Stimulated activated CD4-positive, alpha-beta T cell treated with anti-CD3 and anti-CD28 coated beads, Interleukin-1b, Interleukin-23, amount 100 ng/mL, for 48 hours (primary cell): ENCODE data around the gene ARL8A.
"Not testable (repeated sequence)": the region's sequence is repeated elsewhere in the genome, so short reads cannot be mapped to it uniquely, and the experiment has no call there.

Experiments
- DNase-seq: peaks from one replicate; pipeline ENCODE4 v3.0.0-alpha.2; 2020

The ARL8A gene

GRCh38 chr1:202172015-202172355, 27.4 kb upstream of the ARL8A start:
- no peak for DNase-seq

DNA sequence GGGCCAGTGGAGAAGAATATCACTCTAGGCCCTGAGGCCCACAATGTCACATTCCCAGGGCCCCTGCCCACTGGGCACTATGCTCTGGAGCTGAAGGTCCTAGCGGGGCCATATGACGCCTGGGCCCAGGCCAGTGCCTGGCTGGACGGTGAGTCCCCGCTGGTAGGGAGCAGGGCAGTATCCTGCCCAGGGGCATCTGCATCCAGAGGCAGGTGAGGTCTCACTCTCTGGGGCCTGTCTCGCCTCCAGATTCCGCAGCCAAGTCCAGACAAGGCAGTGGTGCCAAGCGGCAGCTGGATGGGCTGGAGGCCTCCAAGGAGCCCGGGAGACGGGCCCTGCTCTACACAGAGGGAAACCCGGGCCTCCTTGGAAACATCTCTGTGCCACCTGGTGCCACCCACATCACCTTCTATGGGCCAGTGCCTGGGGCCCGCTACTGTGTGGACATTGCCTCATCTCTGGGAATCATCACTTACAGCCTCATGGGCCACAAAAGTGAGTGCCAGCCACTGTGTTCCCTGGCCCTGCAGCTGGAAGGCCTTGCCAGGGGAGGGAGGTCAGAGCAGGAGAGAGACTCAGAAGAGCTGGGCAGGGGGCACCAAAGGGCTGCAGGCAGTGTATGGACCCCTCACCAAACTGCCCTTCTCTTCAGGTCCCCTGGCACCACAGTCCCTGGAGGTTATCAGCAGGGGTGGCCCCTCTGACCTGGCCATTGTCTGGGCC, 26.9 kb upstream of the ARL8A start:
- no peak for DNase-seq

- DNase-seq: no peak
Observed at GRCh38 chr1:202170726-202171125, 26.2 kb upstream of the ARL8A start.

DNA sequence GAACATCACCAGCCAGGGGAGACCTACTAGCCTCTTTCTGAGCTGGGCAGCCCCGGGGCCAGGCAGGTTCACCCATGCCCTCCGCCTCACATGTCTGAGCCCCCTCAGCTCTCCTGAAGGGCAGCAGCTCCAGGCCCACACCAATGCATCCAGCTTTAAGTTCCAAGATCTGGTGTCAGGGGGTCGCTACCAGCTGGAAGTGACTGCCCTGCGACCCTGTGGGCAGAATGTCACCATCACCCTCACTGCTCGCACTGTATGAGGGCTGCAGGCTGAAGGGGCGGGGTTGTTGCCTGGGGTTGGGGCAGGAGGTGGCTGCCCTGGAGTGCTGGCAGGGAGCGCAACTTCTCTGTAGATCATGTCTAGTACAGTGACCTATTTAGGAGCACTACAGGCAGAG, 24.3 kb upstream of the ARL8A start:
- DNase-seq: no peak

- no peak for DNase-seq
Observed at GRCh38 chr1:202167708-202168415, 23.3 kb upstream of the ARL8A start.

GRCh38 chr1:202167054-202167453, 22.5 kb upstream of the ARL8A start:
- not testable (repeated sequence) for DNase-seq

GRCh38 chr1:202165942-202166843, 21.7 kb upstream of the ARL8A start:
- DNase-seq: no peak

GRCh38 chr1:202165267-202165941, 20.9 kb upstream of the ARL8A start:
- peak; percentile 58 for DNase-seq

DNA sequence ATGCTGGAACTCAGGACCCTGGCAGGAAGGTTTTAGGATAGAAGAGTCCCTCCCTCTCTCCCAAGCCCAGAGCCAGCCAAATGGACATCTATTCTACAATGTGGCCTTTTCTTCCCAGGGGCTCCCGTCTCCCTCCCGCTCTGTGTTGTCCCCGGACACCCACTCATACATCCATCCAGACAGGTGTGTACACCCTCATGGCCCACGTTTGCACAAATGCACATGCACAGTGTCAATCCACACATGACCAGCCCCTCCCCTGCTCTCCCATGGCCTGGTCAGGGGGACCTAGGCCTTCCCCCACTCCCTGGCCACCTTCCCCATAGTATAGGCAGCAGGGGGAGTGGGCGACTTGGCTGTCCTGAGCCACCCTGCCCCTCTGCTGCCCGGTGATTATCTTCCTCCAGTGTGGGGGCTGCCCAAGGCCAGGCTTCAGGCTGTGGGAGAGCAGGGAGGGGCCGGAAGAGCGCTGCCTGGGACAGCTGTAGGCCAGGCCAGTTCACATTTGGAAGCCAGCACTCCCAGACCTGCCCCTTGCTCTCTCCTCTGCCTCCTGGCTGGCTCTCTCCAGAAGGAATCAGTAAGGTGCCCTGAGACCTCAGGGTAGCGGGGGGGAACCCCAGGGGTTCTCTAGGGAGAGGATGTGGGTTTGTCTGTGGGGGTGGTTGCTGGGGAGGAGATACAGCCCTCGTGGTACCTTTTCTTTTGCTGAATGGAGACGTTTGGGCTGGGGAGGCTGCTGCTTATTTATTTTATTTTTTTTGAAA, 19.9 kb upstream of the ARL8A start:
- DNase-seq: peak; percentile 71

GRCh38 chr1:202163281-202164270, 19.0 kb upstream of the ARL8A start:
- DNase-seq: no peak

DNA sequence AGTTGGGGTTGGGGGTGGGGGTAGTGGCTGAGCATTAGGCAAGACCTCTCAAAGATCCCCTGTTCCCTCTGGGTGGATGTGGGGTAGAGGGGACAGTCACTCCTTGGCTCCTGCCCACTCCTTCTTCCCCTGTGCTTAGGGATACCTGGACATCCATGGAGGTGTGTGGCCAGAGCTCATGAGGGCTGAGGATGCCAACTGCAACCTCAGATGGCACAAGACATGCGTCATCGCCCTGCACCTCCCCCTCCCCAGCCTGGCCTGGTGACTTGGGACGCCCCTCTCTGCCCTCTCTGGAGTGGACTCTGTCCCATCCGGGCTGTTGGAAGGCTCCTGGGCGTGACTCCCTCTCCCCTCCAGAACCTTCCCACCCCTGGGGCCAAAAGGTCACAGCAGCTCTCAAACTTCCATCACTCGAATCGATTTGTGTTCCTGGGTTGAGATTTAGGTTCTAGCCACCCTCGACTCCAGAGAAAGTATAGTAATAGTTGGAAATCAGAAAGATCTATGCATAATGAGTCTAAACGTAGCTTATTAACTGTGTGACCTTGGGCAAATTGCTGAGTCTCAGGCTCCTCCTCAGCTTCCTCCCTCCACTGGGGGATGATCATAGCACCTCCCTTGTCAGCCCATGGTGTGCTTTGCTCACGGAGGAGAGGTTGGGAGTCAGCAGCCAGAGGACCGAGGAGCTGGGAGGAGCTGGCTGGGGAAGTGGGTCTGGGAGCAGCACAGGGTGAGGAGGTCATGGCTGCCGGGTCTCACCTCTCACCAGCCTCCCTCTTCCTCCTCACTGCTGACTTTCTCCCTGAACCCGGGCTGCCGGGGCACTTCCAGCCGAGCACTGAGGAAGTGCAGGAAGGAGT, 18.1 kb upstream of the ARL8A start:
- no peak for DNase-seq

GRCh38 chr1:202162047-202162417, 17.5 kb upstream of the ARL8A start:
- peak; percentile 64 for DNase-seq

DNA sequence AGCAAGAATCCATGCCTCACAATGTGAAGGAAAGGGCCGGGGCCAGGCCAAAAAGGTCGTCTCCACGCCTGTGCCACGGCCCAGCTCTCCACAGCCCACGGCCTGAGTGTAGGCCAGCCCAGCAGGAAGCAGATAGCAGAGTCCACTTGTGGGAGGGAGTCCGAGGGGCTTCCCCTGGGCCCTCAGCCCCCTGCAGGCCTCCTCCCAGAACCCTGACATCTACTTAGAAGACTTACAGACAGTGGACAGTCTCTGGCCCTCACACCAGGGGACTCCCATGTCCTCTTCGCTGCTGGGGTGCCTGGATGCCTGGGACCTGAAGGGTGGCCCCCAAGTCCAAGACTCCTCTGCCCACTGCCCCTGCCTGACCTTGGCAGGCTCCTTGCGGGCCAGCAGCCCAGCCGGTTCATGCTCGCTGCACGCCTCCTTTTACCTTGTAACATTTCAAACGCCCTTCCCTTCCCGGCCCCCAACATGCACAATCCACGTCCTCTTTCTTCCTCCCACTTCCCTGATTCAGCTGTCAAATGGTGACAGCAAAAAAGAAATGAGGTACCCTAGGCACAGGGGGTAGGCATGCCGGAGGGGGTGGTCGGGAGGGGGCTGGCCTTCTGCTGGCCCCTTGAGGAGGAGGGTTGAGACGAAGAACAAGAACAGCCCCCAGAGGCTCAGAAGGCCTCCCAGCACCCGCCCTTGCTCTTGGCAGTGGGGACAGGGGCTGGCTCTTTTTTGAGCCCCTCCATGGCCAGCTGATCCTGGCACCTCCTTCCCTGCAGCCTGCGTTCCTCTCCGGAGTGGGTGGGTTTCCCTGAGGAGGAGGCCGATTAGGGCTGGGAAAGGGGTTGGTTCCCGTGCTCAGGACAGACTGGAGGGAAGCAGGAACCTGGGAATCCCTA, 16.9 kb upstream of the ARL8A start:
- DNase-seq: no peak

DNA sequence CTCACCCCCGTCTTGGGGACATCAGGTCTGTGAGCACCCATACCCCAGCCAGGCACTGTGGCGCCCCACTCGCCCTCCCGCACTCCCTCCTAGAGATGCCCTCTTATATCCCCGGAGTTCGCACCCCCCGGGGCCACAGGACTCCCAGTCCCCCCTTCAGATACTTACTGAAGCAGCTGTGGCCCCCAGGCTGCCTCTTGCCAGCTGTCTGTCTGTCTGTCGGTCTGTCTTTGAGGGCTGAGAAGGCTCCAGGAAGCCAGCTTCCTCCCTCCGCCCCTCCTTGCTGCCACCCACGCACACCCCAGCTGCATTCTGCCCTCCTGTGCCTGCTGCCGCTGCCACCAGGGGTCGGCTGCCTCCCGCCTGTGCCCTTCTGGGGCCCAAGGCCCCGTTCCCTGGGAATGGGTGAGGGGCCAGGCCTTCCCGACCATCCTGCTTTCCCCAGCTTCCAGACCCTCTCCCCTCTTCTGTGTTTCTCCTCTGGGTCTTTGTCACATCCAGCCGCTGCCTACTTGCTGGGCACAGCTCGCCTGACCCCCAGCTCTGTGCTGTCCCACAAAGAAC, 15.9 kb upstream of the ARL8A start, which contains the start of gene PTPN7:
Gene PTPN7 (minus strand): TSS at position 226 of the 564 bp plus-strand sequence. CDS start 1,200 bp downstream, outside the sequence.
- DNase-seq: peak; percentile 89

- peak; percentile 76 for DNase-seq
Observed at GRCh38 chr1:202159534-202160371, 15.2 kb upstream of the ARL8A start.

- DNase-seq: peak; percentile 57
Observed at GRCh38 chr1:202158810-202159533, 14.4 kb upstream of the ARL8A start.

GRCh38 chr1:202157945-202158344, 13.4 kb upstream of the ARL8A start:
- no peak for DNase-seq
